COLO668 (cell line): ENCODE data around the gene VPS33B.

Experiments
- DNase-seq: peaks from one replicate; lab custom pipeline; 2025; ENCODE audit not compliant: unreplicated experiment; lab: John Stamatoyannopoulos, UW

Gene VPS33B

DNA sequence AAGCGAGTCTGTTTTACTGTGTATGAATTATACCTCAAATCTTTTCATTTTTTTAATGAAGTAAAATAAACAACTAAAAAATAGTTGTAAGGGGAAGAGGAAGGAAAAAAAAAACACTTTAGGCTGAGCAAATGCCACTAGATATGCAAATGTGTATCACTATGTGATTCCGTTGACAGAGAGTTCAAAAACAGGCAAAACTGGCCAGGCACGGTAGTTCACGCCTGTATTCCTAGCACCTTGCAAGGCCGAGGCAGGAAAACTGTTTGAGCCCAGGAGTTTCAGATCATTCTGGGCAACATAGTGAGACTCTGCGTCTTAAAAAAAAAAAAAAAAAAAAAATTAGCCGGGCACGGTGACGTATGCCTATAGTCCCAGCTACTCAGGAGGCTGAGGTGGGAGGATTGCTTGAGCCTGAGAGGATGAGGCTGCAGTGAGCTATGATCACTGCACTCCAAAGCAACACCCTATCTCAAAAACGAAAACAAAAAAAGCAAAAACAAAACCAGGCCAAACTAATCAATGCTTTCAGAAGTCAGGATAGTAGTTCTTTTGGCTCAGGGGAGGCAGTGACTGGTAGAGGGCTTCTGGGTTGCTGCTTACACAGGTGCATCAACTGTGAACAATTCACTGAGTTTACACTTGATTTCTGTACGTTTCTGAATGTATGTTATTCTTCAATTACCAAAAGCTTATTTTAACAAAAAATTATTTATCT, 35.4 kb downstream of the VPS33B start:
- DNase-seq, result no peak

DNA sequence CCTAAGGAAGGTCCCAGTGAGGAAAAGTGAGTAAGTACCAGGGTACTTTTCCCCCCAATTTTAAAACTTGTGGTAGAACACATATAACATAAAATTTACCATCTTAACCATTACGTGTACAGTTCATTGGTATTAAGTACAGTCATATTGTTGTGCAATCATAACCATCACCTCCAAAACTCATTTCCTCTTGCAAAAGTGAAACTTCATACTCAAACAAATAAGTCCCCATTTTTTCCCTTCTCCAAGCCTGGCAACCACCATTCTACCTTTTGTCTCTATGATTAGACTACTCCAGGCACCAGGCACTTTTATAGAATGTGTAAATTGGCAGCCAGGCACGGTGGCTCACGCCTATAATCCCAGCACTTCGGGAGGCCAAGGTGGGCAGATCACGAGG, 40.3 kb downstream of the VPS33B start:
- DNase-seq, result no peak

DNA sequence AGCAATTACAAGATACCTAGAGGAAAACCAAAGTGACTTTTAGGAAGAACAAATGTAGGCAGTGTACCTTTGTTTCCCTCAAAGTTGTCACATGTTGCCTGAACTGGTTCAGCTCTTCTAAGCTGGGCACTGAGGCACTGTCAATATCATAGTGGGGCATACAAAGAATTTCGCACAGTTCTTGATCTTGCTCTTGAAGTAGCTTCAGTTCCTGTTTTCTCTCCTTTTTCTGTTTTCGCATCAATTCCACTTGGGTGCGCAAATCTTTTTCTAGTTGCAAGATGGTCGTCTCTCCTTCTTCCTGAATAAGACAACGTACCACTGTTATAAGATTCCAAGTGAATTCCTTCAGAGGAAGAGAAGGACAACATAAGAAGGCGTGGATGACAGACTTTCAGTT, 40.7 kb downstream of the VPS33B start:
- no peak for DNase-seq

DNA sequence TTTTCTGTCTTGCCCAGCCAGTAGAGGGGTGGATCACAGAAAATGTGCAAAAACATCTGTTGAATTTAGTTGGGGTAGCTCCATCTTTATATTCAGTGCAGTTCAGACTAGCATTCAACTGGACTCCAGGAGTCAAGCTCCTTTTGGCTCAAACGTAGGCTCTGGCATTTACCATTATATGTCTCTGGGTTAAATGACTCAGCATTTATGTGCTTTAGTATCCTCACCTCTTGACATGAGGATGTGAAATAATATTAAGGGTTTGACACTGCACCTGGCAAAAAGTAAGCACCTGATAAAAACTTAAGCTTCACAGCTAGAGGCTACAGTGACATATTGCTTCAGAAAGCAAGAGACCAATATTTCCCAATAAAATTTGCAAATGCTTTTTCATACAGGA, 42.8 kb downstream of the VPS33B start:
- no peak for DNase-seq

GRCh38 chr15:90974216-90974615, 48.2 kb downstream of the VPS33B start:
- DNase-seq, result no peak

DNA sequence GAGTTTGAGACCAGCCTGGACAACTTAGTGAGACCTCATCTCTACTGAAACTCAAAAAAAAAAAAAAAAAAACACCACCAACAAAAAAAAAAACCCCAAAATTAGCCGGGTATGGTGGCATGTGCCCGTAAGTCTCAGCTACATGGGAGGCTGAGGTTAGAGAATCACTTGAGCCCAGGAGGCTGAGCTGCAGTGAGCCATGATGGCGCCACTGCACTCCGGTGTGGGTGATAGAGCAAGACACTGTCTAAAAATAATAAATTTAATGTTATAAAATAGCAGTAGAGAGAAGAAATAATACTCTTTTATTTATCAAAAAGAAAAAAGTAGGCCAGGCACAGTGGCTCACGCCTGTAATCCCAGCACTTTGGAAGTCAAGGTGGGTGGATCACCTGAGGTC, 50.3 kb downstream of the VPS33B start:
- no peak for DNase-seq

- DNase-seq, result no peak
Observed at GRCh38 chr15:90970274-90970673, 52.1 kb downstream of the VPS33B start.

GRCh38 chr15:90968434-90968833, 54.0 kb downstream of the VPS33B start:
- DNase-seq, result no peak

- no peak for DNase-seq
Observed at GRCh38 chr15:90967206-90967605, 55.2 kb downstream of the VPS33B start.

- no peak for DNase-seq
Observed at GRCh38 chr15:90966262-90966661, 56.1 kb downstream of the VPS33B start.

- no peak for DNase-seq
Observed at GRCh38 chr15:90962021-90962420, 60.4 kb downstream of the VPS33B start.

- no peak for DNase-seq
Observed at GRCh38 chr15:90960298-90961091, 61.9 kb downstream of the VPS33B start.

DNA sequence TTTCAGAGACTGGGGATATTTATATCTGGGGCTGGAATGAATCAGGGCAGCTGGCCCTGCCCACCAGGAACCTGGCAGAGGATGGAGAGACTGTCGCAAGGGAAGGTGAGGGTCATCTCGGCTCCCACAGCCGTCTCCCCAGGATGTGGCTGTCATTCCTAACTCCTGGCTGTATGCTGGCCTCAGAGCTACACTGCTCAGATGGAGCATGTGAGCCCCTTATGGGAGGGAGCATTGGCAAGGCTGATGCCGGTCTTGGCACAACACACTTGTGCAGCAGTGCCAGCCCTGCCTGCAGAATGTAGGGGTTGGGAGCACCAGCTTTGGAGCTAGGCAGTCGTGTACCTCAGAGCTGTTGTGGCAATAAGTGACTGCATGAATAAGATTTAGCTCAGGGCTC, 62.5 kb downstream of the VPS33B start:
- no peak for DNase-seq

GRCh38 chr15:90959028-90959595, 63.3 kb downstream of the VPS33B start:
- no peak for DNase-seq

- DNase-seq, result no peak
Observed at GRCh38 chr15:90957791-90958190, 64.6 kb downstream of the VPS33B start.

DNA sequence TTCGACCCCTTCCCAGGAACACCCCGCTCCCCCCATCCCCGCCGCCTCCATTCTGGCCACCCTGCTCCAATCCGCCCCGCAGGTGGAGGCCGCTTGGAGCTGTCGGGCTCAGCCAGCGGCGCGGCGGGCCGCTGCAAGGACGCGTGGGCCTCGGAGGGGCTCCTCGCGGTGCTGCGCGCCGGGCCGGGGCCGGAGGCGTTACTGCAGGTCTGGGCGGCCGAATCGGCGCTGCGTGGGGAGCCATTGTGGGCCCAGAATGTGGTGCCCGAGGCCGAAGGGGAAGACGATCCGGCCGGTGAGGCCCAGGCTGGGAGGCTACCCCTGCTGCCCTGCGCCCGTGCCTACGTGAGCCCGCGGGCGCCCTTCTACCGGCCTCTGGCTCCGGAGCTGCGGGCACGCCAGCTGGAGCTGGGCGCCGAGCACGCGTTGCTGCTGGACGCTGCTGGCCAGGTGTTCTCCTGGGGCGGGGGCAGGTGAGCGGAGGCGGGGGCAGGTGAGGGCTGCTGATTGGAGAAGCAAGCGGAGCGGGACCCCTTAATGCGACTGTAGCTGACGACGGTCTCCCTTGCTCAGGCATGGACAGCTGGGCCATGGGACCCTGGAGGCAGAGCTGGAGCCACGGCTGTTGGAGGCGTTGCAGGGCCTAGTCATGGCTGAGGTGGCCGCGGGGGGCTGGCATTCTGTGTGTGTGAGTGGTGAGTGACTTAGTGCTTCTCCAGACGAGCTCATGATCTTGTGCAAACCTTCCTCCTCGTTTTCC, 65.2 kb downstream of the VPS33B start:
- DNase-seq, result peak; percentile 70

DNA sequence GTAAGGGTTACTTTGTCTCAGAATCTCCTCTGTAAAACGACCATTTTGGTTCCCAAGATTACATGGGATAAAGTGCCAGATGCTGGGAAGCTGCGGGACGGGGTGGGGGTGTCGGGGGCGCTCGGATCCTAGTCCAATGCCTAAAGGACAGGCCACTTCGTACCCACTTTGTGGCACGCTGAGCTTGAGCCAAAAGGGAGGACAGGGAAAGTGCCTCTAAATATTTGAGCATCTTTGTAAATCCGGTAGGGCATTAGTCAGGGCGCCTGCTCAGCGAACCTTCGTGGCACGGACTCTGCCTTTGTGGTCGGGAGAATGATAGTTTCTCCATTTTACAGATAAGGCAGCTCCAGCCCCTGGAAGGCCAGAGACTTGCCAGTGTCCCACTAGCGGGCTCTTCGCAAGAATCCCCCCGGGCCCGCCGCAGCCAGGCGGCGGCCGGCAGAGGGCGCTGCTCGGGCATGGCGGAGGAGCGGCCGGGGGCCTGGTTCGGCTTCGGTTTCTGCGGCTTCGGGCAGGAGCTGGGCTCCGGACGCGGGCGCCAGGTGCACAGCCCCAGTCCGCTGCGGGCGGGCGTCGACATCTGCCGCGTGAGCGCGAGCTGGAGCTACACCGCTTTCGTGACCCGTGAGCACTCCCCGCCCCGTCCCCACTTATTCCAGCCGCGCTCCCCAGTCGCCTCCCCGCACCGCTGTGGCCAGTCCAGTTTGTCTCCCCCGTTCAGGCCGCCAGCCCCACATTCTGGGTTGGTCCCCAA, 65.9 kb downstream of the VPS33B start:
- peak; percentile 94 for DNase-seq

GRCh38 chr15:90955624-90956273, 66.6 kb downstream of the VPS33B start:
- DNase-seq, result peak; percentile 51

- DNase-seq, result peak; percentile 96
Observed at GRCh38 chr15:90954712-90955623, 67.4 kb downstream of the VPS33B start, which contains the start of gene RCCD1. Gene RCCD1 (plus strand): TSS chr15:90954884. CDS start chr15:90956735, 1,851 bp downstream.
